HepG2 (cell line): Measurements from ENCODE around the gene TMEM240. TPM values are rescaled to one million over a fixed set of nuclear protein-coding genes. Genes with fewer than 3 reads are reported as not detected.

Source experiments
- ATAC-seq: fragments of 200-7000 bp; cut with Tn5 transposase; 3 replicates; pipeline ENCODE4 v1.9.1; 2020; ENCODE audit warnings: mild to moderate bottlenecking, moderate library complexity
- BruUV-seq: library from RNA; stranded (reverse); fragments of 400-500 nt; replicated peaks from 2 replicates; lab custom pipeline; 2021; lab: Mats Ljungman, UMichigan
- CTCF ChIA-PET: fragments of 300-600 bp; formaldehyde crosslinking; extraction: SDS; loops from one replicate; lab custom pipeline; 2021; ENCODE audit warnings: low total read pairs, inconsistent platforms, low intra/inter-chr PET ratio; lab: Yijun Ruan, JAX
- POLR2A ChIA-PET: fragments of 350-600 bp; sonication (Branson Sonifier 250); formaldehyde crosslinking; loops from one replicate; lab custom pipeline; 2020; ENCODE audit warnings: antibody characterized with exemption, inconsistent platforms; lab: Yijun Ruan, JAX
- DNase-seq: peaks from one replicate; pipeline ENCODE4 v3.0.0-alpha.2; 2015; ENCODE audit warnings: low spot score
- FAIRE-seq: peaks from 3 replicates; lab custom pipeline; 2011; peaks lifted over from hg19 to GRCh38; lab: Jason Lieb, UNC
- H2AFZ ChIP-seq: one replicate; pipeline ENCODE4 v1.6.1; 2011; ENCODE audit warnings: low read length, inconsistent platforms
- H3K27ac ChIP-seq: fragments of 300-600 bp; 3 replicates; pipeline ENCODE4 v1.8.0; 2011; ENCODE audit warnings: mixed run types, mild to moderate bottlenecking, mixed read lengths, low read length, inconsistent platforms; ENCODE audit not compliant: insufficient read depth; ENCODE audit errors: extremely low read length
- H3K27me3 ChIP-seq, 2 experiments: fragments of 200-600 bp in 1 of 2; 2 replicates in 1 of 2; 3 replicates in 1 of 2; pipeline versions ENCODE4 v1.6.0 to v1.8.0; 2011; ENCODE audit warnings: low read length in 2 of 2, mild to moderate bottlenecking in 2 of 2, moderate library complexity in 2 of 2, inconsistent platforms in 1 of 2; ENCODE audit not compliant: insufficient read depth in 2 of 2, control insufficient read depth in 1 of 2
- H3K36me3 ChIP-seq, 2 experiments: fragments of 200-600 bp in 1 of 2; replicated peaks in 1 of 2; 2 replicates in 1 of 2; 3 replicates in 1 of 2; pipeline versions ENCODE4 v1.5.1 to v1.8.0; 2011; ENCODE audit warnings: low read length in 2 of 2, inconsistent platforms in 1 of 2; ENCODE audit not compliant: insufficient read depth in 2 of 2, control insufficient read depth in 1 of 2
- H3K4me1 ChIP-seq: 2 replicates; pipeline ENCODE4 v1.5.1; 2012; ENCODE audit warnings: low read length, inconsistent platforms; ENCODE audit not compliant: insufficient read depth
- H3K4me2 ChIP-seq: 2 replicates; pipeline ENCODE4 v1.6.0; 2011; ENCODE audit warnings: low read depth, low read length, inconsistent platforms
- H3K4me3 ChIP-seq, 3 experiments: fragments of 200-600 bp in 1 of 3; sonication (generic), shearing (Covaris generic) in 1 of 3; replicated peaks in 1 of 3; 2 replicates each; pipeline ENCODE4 v1.5.1; 2011 to 2016; ENCODE audit warnings: low read length in 3 of 3, inconsistent platforms in 2 of 3, low read depth in 2 of 3, mild to moderate bottlenecking in 2 of 3, control low read depth in 1 of 3, mixed read lengths in 1 of 3; ENCODE audit not compliant: insufficient read depth in 1 of 3
- H3K79me2 ChIP-seq: one replicate; pipeline ENCODE4 v1.6.1; 2011; ENCODE audit warnings: low read length, inconsistent platforms; ENCODE audit not compliant: insufficient read depth
- H3K9ac ChIP-seq: 2 replicates; pipeline ENCODE4 v1.6.0; 2011; ENCODE audit warnings: mild to moderate bottlenecking, low read depth, low read length, inconsistent platforms; ENCODE audit not compliant: insufficient read depth
- H3K9me3 ChIP-seq: 2 replicates; pipeline ENCODE4 v1.5.1; 2012; ENCODE audit warnings: mild to moderate bottlenecking, low read length
- H4K20me1 ChIP-seq: 2 replicates; pipeline ENCODE4 v1.6.0; 2011; ENCODE audit warnings: inconsistent platforms, mild to moderate bottlenecking, low read length, moderate library complexity; ENCODE audit not compliant: insufficient read depth
- CAMTA2 ChIP-seq: sonication (generic); formaldehyde crosslinking; IDR thresholded peaks from 2 replicates; pipeline ENCODE4 v1.4.0; 2020; ENCODE audit warnings: mild to moderate bottlenecking, missing genetic modification reagents, borderline replicate concordance
- RBAK ChIP-seq: sonication (generic); formaldehyde crosslinking; IDR thresholded peaks from 2 replicates; pipeline ENCODE4 v1.5.1; 2020; ENCODE audit warnings: mild to moderate bottlenecking, missing genetic modification reagents
- WGBS: methylation state at CpG from one replicate; pipeline ENCODE4 v1.1.6; 2017; ENCODE audit warnings: low lambda C conversion rate; 5-methylcytosine and 5-hydroxymethylcytosine counted together
- in situ Hi-C: cut with HindIII; loops from 2 replicates; pipeline ENCODE4 v1.10.0; 2017; ENCODE audit warnings: low pct_unique_long_range_greater_than_20kb; ENCODE audit not compliant: extremely low pct_ligation_motif_present
- intact Hi-C: fragments of 100-400 bp; cut with micrococcal nuclease; formaldehyde crosslinking; loops from one replicate; pipeline ENCODE4 v1.10.0; 2022; ENCODE audit not compliant: unreplicated experiment
- polyA plus RNA-seq, 8 experiments: library from polyadenylated mRNA; depleted of rRNA in 3 of 8; stranded (reverse) in 7 of 8; unstranded in 1 of 8; fragments of >200 nt; fragmentation: Illumina TruSeq in 4 of 8; extraction: Trizol in 4 of 8; gene quantifications; 2 replicates each; pipeline versions ENCODE4 v1.2.1 to v1.2.3, GENCODE V29; 2011 to 2016; ENCODE audit warnings: low read depth in 4 of 8, missing spikeins in 1 of 8, mixed read lengths in 1 of 8; ENCODE audit not compliant: insufficient read depth in 1 of 8
- total RNA-seq, 5 experiments: library from RNA; depleted of rRNA; stranded (reverse); fragments of >200 nt; fragmentation: Illumina TruSeq; extraction: Trizol; gene quantifications; 2 replicates each; pipeline ENCODE4 v1.2.3, GENCODE V29; 2016; ENCODE audit warnings: low read depth in 1 of 5
- TF ChIP-seq, protein P1 (sequence below): sonication (generic); formaldehyde crosslinking; IDR thresholded peaks from 2 replicates; pipeline ENCODE4 v1.5.0; 2020; ENCODE audit warnings: missing genetic modification reagents
- TF ChIP-seq, protein P2 (sequence below), 2 experiments: fragments of 450-650 bp in 1 of 2; sonication (generic) in 1 of 2; formaldehyde crosslinking; IDR thresholded peaks; 2 replicates each; pipeline versions ENCODE4 v1.5.0 to v1.8.0; 2020 to 2022; ENCODE audit warnings: mild to moderate bottlenecking in 1 of 2, missing genetic modification reagents in 1 of 2

Gene TMEM240
- total and polyA plus RNA-seq, 2 of the 13 experiments (the other 11 are each of a cell fraction or from before 2014, with no cell fraction given), result 0.17 TPM; not detected in 1

DNA sequence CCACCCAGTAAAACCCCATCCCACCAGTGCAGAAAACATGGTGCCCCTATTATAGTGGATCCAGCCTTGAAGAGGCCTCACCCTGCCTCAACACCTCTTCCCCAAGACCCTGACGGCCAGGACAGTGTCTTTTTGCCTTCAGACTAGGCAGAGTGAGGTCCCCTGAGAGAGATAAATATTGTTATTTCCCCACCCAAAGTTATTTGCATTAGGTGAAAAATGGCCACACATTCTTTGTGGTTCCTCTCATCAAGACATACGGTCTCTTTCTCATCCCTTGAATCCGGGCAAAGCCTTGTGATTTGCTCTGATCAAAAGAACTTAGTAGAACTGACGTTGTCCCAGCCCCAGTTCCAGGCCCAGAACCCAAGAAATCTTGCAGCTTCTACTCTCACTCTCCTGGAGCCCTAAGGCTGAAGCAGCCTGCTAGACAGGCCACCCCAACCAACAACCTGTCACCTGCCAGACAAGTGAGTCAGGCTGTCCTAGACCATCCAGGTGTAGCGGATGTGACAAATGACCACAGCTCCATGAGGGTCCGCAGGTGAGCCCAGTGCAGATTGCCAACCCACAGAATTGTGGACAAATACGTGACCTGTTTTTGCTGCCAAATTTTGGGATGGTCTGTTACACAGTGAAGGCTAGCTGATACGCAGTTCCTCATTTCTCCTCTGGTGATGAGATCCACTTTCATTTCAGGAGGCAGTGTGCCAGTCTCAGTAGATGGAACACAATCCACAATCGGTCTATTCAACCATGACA, 42.3 kb upstream of the TMEM240 start:
- H3K9ac ChIP-seq, result no peak overlapping the region
- ChIA-PET POLR2A (no interaction called here), CTCF (no interaction called here)
- no peaks in the 10 kb centered on the region for H3K36me3 ChIP-seq
- no peak overlapping the region for H3K4me3 ChIP-seq
- FAIRE-seq (no peak), DNase-seq (no peak), ATAC-seq (peak; percentile 16; the same call in 2 of the 3 replicates)
- no TSS peak for BruUV-seq
- intact Hi-C loops (no loop called here), in situ Hi-C loops (no loop called here)
- peaks cover 4 to 27% of the 10 kb centered on the region in 2 experiments; a peak in 3 of 5 replicates for H3K27me3 ChIP-seq
- no peak for TF ChIP-seq CAMTA2
- peak; percentile 54; the same call in 1 of the 2 replicates for TF ChIP-seq RBAK (CRISPR knock-in tag)
- TF ChIP-seq, protein P1, sequence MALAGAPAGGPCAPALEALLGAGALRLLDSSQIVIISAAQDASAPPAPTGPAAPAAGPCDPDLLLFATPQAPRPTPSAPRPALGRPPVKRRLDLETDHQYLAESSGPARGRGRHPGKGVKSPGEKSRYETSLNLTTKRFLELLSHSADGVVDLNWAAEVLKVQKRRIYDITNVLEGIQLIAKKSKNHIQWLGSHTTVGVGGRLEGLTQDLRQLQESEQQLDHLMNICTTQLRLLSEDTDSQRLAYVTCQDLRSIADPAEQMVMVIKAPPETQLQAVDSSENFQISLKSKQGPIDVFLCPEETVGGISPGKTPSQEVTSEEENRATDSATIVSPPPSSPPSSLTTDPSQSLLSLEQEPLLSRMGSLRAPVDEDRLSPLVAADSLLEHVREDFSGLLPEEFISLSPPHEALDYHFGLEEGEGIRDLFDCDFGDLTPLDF, result no peak
- TF ChIP-seq, protein P2, sequence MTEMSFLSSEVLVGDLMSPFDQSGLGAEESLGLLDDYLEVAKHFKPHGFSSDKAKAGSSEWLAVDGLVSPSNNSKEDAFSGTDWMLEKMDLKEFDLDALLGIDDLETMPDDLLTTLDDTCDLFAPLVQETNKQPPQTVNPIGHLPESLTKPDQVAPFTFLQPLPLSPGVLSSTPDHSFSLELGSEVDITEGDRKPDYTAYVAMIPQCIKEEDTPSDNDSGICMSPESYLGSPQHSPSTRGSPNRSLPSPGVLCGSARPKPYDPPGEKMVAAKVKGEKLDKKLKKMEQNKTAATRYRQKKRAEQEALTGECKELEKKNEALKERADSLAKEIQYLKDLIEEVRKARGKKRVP (CRISPR knock-in tag; IDR thresholded peaks at IDR 0.05), result no peak
- no peak overlapping the region for H2AFZ ChIP-seq
- H3K79me2 ChIP-seq, result no peaks in the 10 kb centered on the region
- no peaks in the 10 kb centered on the region for H4K20me1 ChIP-seq
- H3K4me2 ChIP-seq, result no peak overlapping the region
- H3K27ac ChIP-seq, result no peak overlapping the region
- H3K9me3 ChIP-seq, result no peaks in the 10 kb centered on the region
- 13% methylated on average over 5 of the region's 9 CpGs for WGBS
- peaks cover 32% of the 10 kb centered on the region for H3K4me1 ChIP-seq
